ENCODE measurements around the gene LYZL1. TPM values are rescaled to one million over a fixed set of nuclear protein-coding genes. Genes with fewer than 3 reads are reported as not detected.

Gene LYZL1
- total RNA-seq, 1 experiment from 2014 or later, result not detected

DNA sequence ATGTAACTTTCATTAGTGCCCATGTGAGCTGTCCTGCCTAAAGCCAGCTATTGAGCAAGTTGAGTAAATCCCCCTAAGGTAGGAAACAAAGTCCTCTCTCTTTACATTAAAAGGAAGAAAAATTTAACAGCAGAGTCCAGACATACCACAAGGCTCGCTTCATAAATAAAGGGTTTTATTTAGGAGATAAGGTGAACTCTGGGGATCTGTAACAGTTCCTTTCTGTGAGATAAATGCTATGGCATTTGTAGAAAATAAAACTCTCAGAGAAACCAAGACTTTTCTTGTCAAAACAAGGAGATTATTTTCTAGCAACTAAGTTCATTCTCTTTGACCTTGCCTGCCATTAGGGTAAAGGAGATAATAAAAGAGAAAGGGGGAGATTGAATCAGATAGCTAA is 32.3 kb upstream of the LYZL1 start:
- no peaks in the 10 kb centered on the region for H3K23me2 ChIP-seq (ENCODE audit: insufficient read length, low read depth, low read length, poor library complexity, severe bottlenecking)
- H3K79me2 ChIP-seq (ENCODE audit: insufficient read depth, low read length), result no peaks in the 10 kb centered on the region
- no peaks in the 10 kb centered on the region; the same call in 1 of the 2 replicates for H3K27me3 ChIP-seq (ENCODE audit: insufficient read depth, low read length)
- Mint-ChIP-seq H3K4me1 (peaks cover 20 to 27% of the 10 kb centered on the region in 2 experiments), H3K4me3 (no peak overlapping the region), H3K27ac (no peak overlapping the region), H3K27me3 (ENCODE audit: low read depth) (no peaks in the 10 kb centered on the region; the same call in none of the 2 replicates), H3K9me3 (no peaks in the 10 kb centered on the region), H3K36me3 (ENCODE audit: insufficient read depth in 1 of 3, low read depth in 3 of 3) (no peaks in the 10 kb centered on the region)
- DNase-seq, result no peak
- H2BK20ac ChIP-seq (ENCODE audit: low read depth, low read length, poor library complexity, severe bottlenecking), result no peak overlapping the region
- no peak overlapping the region for H3K9ac ChIP-seq (ENCODE audit: extremely low read depth, insufficient read length, low read length)
- H3T11ph ChIP-seq (ENCODE audit: low read length), result no peak overlapping the region
- no peak overlapping the region for H3K4me2 ChIP-seq (ENCODE audit: insufficient read depth, insufficient read length, low read length)
- no peak overlapping the region for H3K23ac ChIP-seq (ENCODE audit: insufficient read length, low read depth, low read length)
- no peaks in the 10 kb centered on the region; the same call in 1 of the 2 replicates for H3K4me1 ChIP-seq (ENCODE audit: insufficient read depth, low read length)
- WGBS (ENCODE audit: extremely low coverage, insufficient read length, low lambda C conversion rate), result no CpG with 5 or more reads among the region's 1 CpG
- no peak overlapping the region for H4K91ac ChIP-seq (ENCODE audit: insufficient read length, low read depth, low read length)
- no peaks in the 10 kb centered on the region for H4K20me1 ChIP-seq (ENCODE audit: control insufficient read depth, insufficient read depth, insufficient read length)
- H3K27ac ChIP-seq (ENCODE audit: insufficient read length, low read depth, low read length), result no peak overlapping the region
- no peaks in the 10 kb centered on the region for H3K9me3 ChIP-seq (ENCODE audit: control insufficient read depth, low read depth, low read length)
- TF ChIP-seq, protein P1, sequence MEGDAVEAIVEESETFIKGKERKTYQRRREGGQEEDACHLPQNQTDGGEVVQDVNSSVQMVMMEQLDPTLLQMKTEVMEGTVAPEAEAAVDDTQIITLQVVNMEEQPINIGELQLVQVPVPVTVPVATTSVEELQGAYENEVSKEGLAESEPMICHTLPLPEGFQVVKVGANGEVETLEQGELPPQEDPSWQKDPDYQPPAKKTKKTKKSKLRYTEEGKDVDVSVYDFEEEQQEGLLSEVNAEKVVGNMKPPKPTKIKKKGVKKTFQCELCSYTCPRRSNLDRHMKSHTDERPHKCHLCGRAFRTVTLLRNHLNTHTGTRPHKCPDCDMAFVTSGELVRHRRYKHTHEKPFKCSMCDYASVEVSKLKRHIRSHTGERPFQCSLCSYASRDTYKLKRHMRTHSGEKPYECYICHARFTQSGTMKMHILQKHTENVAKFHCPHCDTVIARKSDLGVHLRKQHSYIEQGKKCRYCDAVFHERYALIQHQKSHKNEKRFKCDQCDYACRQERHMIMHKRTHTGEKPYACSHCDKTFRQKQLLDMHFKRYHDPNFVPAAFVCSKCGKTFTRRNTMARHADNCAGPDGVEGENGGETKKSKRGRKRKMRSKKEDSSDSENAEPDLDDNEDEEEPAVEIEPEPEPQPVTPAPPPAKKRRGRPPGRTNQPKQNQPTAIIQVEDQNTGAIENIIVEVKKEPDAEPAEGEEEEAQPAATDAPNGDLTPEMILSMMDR (conservative IDR thresholded peaks at IDR 0.05), result no peak
- no peak overlapping the region for H4K8ac ChIP-seq (replicated peaks; ENCODE audit: insufficient read length, low read depth, low read length)
- no peak overlapping the region for H2BK15ac ChIP-seq (ENCODE audit: low read depth, low read length)
- no peak overlapping the region for H2BK12ac ChIP-seq (ENCODE audit: insufficient read length, low read depth, low read length)
- no peak overlapping the region for H3K56ac ChIP-seq (ENCODE audit: insufficient read length, low read depth, low read length)
- no peaks in the 10 kb centered on the region for H3K79me1 ChIP-seq (ENCODE audit: insufficient read depth, low read depth, low read length, poor library complexity, severe bottlenecking)
- no peak overlapping the region for H3K18ac ChIP-seq (ENCODE audit: insufficient read length, low read depth, low read length)
- no peak overlapping the region for H3K14ac ChIP-seq (ENCODE audit: insufficient read depth, low read length)
- H2BK120ac ChIP-seq (ENCODE audit: low read depth, low read length, poor library complexity, severe bottlenecking), result no peak overlapping the region
- no peak overlapping the region for H2BK5ac ChIP-seq (ENCODE audit: insufficient read length, low read length)
- H4K5ac ChIP-seq (ENCODE audit: insufficient read length, low read depth, low read length), result no peak overlapping the region
- H3K4ac ChIP-seq (ENCODE audit: low read depth, low read length), result no peak overlapping the region
- no peak overlapping the region for H2AK5ac ChIP-seq (ENCODE audit: insufficient read length, low read length)
- H2AFZ ChIP-seq (ENCODE audit: low read length), result no peak overlapping the region

All from H9 (cell line).